Middle frontal gyrus (tissue), 1 donor: Measurements from ENCODE around the gene ANO6.
"Not testable (repeated sequence)": the region's sequence is repeated elsewhere in the genome, so short reads cannot be mapped to it uniquely, and the experiment has no call there.

Experiments used
- DNase-seq: peaks from one replicate; pipeline ENCODE4 v3.0.0-alpha.2; 2015; ENCODE audit warnings: low spot score; ENCODE audit errors: extremely low spot score

Gene ANO6

GRCh38 chr12:45309836-45310626 is 94.1 kb downstream of the ANO6 start:
- no peak for DNase-seq

- DNase-seq: no peak
Observed at GRCh38 chr12:45310627-45310968, 94.7 kb downstream of the ANO6 start.

GRCh38 chr12:45312012-45312411 is 96.1 kb downstream of the ANO6 start:
- no peak for DNase-seq

- no peak for DNase-seq
Observed at GRCh38 chr12:45314770-45315169, 98.9 kb downstream of the ANO6 start.

- DNase-seq: no peak
Observed at GRCh38 chr12:45315462-45315861, 99.6 kb downstream of the ANO6 start.

GRCh38 chr12:45317261-45317660 is 101.4 kb downstream of the ANO6 start:
- DNase-seq: not testable (repeated sequence)

- DNase-seq: no peak
Observed at GRCh38 chr12:45322810-45323209, 106.9 kb downstream of the ANO6 start.

GRCh38 chr12:45324391-45324790 is 108.5 kb downstream of the ANO6 start:
- DNase-seq: no peak

GRCh38 chr12:45326358-45326975 is 110.6 kb downstream of the ANO6 start:
- DNase-seq: no peak

GRCh38 chr12:45327823-45328383 is 112.0 kb downstream of the ANO6 start:
- DNase-seq: no peak

GRCh38 chr12:45329238-45329637 is 113.3 kb downstream of the ANO6 start:
- DNase-seq: no peak

GRCh38 chr12:45329702-45330101 is 113.8 kb downstream of the ANO6 start:
- DNase-seq: no peak

GRCh38 chr12:45331552-45331951 is 115.7 kb downstream of the ANO6 start:
- DNase-seq: no peak

GRCh38 chr12:45334396-45334795 is 118.5 kb downstream of the ANO6 start:
- DNase-seq: no peak

- no peak for DNase-seq
Observed at GRCh38 chr12:45336331-45336730, 120.4 kb downstream of the ANO6 start.

- no peak for DNase-seq
Observed at GRCh38 chr12:45336762-45337596, 121.1 kb downstream of the ANO6 start.

- no peak for DNase-seq
Observed at GRCh38 chr12:45337835-45338234, 121.9 kb downstream of the ANO6 start.

- DNase-seq: no peak
Observed at GRCh38 chr12:45338272-45338671, 122.4 kb downstream of the ANO6 start.

- DNase-seq: no peak
Observed at GRCh38 chr12:45339035-45339434, 123.1 kb downstream of the ANO6 start.

GRCh38 chr12:45342171-45342570 is 126.3 kb downstream of the ANO6 start:
- no peak for DNase-seq

- no peak for DNase-seq
Observed at GRCh38 chr12:45342848-45343247, 127.0 kb downstream of the ANO6 start.
